Head of caudate nucleus (tissue), 42 donors: ENCODE results near the gene TLCD3B.

Experiments
- DNase-seq, 42 donors: peaks; one replicate each; pipeline versions ENCODE4 v3.0.0 to v3.0.0-alpha.2; 2020 to 2021; ENCODE audit warnings: mixed read lengths in 7 of 42
- intact Hi-C: fragments of 100-400 bp; cut with DNase I; formaldehyde crosslinking; loops from one replicate; pipeline ENCODE4 v1.15.0; 2022

Gene TLCD3B

GRCh38 chr16:29995911-29996765, 34.9 kb downstream of the TLCD3B start, which contains the start of gene INO80E:
Gene INO80E, plus strand, starts transcription at chr16:29996241. Its CDS starts 70 bp downstream, at chr16:29996311.
- DNase-seq, result peak; percentile 97 to 100 (median 100)
- intact Hi-C loops, result loop anchor here (2.0 to 10.0 kb wide), 3 partner anchors 21 to 181 kb away; partner anchors contain the start of genes PAGR1 and PRRT2

GRCh38 chr16:29995324-29995910, 35.7 kb downstream of the TLCD3B start, which contains the start of gene HIRIP3:
Gene HIRIP3, minus strand, starts transcription at chr16:29995617. Its CDS starts 12 bp downstream, at chr16:29995605.
- intact Hi-C loops, result loop anchor here (2.0 to 10.0 kb wide), 3 partner anchors 21 to 181 kb away; partner anchors contain the start of genes PAGR1 and PRRT2
- peak; percentile 66 to 95 (median 89) for DNase-seq

- peak in 30 of 42 donors; percentile 50 to 83 (median 74) for DNase-seq
- intact Hi-C loops, result loop anchor here (2.0 to 10.0 kb wide), 3 partner anchors 20 to 180 kb away; partner anchors contain the start of genes PAGR1 and PRRT2
Measured at GRCh38 chr16:29994600-29995323, 36.3 kb downstream of the TLCD3B start.

GRCh38 chr16:29993903-29994599, 37.0 kb downstream of the TLCD3B start:
- no peak for DNase-seq
- intact Hi-C loops, result loop anchor here (2.0 to 10.0 kb wide), 3 partner anchors 19 to 179 kb away; partner anchors contain the start of genes PAGR1 and PRRT2

GRCh38 chr16:29993191-29993902, 37.7 kb downstream of the TLCD3B start:
- no peak for DNase-seq
- intact Hi-C loops, result loop anchor here (10.0 kb wide), 2 partner anchors 61 to 179 kb away; partner anchors contain the start of genes PAGR1 and PRRT2

GRCh38 chr16:29992344-29992967, 38.6 kb downstream of the TLCD3B start:
- intact Hi-C loops, result loop anchor here (10.0 kb wide), 2 partner anchors 62 to 178 kb away; partner anchors contain the start of genes PAGR1 and PRRT2

GRCh38 chr16:29991571-29991904, 39.5 kb downstream of the TLCD3B start:
- intact Hi-C loops, result loop anchor here (10.0 kb wide), 2 partner anchors 63 to 177 kb away; partner anchors contain the start of genes PAGR1 and PRRT2

More at GRCh38 chr16:29992344-29992967, 38.6 kb downstream of the TLCD3B start:
- no peak for DNase-seq

GRCh38 chr16:29990883-29991570, 40.0 kb downstream of the TLCD3B start:
- no peak for DNase-seq
- intact Hi-C loops, result loop anchor here (10.0 kb wide), 2 partner anchors 64 to 176 kb away; partner anchors contain the start of genes PAGR1 and PRRT2

More at GRCh38 chr16:29991571-29991904, 39.5 kb downstream of the TLCD3B start:
- no peak for DNase-seq

GRCh38 chr16:29990034-29990433, 41.0 kb downstream of the TLCD3B start:
- intact Hi-C loops, result loop anchor here (10.0 kb wide), 2 partner anchors 65 to 175 kb away; partner anchors contain the start of genes PAGR1 and PRRT2
- no peak for DNase-seq

GRCh38 chr16:29989111-29989858, 41.8 kb downstream of the TLCD3B start:
- DNase-seq, result no peak
- intact Hi-C loops, result no loop called here

- intact Hi-C loops, result no loop called here
- no peak for DNase-seq
Measured at GRCh38 chr16:29988346-29989075, 42.6 kb downstream of the TLCD3B start.

- intact Hi-C loops, result no loop called here
- DNase-seq, result no peak
Measured at GRCh38 chr16:29987371-29988085, 43.5 kb downstream of the TLCD3B start.

GRCh38 chr16:29986931-29987330, 44.1 kb downstream of the TLCD3B start:
- intact Hi-C loops, result no loop called here
- no peak for DNase-seq

- intact Hi-C loops, result no loop called here
- no peak for DNase-seq
Measured at GRCh38 chr16:29986231-29986630, 44.8 kb downstream of the TLCD3B start.
